GM18867 (cell line): ENCODE measurements around the gene PFAS.

Experiments used
- ATAC-seq: cut with Tn5 transposase; IDR thresholded peaks from one replicate; pipeline ENCODE4 v1.9.1; 2021; ENCODE audit warnings: mild to moderate bottlenecking, moderate library complexity; ENCODE audit not compliant: unreplicated experiment

The PFAS gene

DNA sequence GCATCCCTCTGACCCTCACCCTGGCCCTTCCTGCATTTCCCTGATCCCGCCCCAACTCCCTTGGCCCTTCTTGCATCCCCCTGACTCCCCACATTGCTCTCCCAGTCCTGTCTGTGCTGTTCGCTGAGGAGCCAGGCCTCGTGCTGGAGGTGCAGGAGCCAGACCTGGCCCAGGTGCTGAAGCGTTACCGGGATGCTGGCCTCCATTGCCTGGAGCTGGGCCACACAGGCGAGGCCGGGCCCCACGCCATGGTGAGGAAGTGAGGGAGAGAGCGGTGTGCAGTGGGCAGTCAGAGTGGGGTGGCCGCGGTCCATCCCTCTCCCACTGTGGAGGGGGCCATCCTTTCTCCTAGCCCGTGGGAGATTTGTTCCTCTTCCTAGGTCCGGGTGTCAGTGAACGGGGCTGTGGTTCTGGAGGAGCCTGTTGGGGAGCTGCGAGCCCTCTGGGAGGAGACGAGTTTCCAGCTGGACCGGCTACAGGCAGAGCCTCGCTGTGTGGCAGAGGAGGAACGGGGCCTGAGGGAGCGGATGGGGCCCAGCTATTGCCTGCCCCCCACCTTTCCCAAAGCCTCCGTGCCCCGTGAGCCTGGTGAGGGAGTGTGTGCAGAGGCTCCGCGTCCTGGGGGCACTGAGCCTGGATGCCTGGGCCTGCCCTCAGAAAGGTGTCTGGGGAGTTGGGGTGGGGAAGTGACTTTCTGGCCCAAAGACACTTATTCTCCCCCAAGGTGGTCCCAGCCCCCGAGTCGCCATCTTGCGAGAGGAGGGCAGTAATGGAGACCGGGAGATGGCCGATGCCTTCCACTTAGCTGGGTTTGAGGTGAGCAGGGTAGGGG is 17.8 kb downstream of the PFAS start:
- no peak for ATAC-seq

DNA sequence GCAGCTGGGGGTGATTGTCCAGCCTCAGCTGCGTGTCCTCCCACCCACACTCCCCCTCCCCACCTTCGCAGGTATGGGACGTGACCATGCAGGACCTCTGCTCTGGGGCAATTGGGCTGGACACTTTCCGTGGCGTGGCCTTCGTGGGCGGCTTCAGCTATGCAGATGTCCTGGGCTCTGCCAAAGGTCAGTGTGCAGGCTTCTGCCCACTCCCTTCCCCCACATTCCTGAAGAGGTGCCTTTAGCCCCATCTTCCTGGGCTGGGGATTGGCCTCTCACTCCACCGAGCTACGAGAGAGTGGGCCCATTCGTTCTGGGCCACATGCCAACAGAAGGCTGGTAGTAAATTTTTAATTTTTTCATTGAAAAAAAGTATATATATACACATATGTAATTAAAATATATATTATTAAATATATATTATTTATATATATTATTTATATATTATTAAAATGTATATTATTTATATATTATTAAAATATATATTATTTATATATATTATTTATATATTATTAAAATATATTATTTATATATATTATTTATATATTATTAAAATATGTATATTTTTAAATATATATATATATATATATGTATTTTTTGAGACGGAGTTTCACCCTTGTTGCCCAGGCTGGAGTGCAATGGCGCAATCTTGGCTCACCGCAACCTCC is 18.5 kb downstream of the PFAS start:
- no peak for ATAC-seq

GRCh38 chr17:8268550-8269298 is 19.6 kb downstream of the PFAS start:
- no peak for ATAC-seq

DNA sequence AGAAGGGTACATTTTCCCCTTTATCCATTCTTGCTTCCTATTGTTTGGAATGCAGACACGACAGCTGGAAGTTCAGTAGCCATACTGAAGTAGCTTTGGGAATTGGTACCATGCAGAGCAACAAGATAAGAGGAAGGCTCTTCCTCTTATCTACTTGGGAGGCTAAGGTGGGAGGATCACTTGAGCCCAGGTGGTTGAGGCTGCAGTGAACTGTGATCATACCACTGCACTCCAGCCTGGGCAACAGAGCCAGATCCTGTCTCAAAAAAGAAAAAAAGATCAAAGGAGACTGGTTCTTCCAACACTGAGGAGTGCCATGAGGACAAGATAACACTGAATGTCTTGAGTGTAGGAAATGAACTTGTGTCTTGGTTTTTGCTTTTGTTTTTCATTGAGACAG is 23.3 kb downstream of the PFAS start:
- no peak for ATAC-seq

- ATAC-seq: no peak
Observed at GRCh38 chr17:8273884-8274444, 24.9 kb downstream of the PFAS start.

- ATAC-seq: no peak
Observed at GRCh38 chr17:8274816-8275215, 25.7 kb downstream of the PFAS start.

- no peak for ATAC-seq
Observed at GRCh38 chr17:8275421-8276290, 26.6 kb downstream of the PFAS start.

DNA sequence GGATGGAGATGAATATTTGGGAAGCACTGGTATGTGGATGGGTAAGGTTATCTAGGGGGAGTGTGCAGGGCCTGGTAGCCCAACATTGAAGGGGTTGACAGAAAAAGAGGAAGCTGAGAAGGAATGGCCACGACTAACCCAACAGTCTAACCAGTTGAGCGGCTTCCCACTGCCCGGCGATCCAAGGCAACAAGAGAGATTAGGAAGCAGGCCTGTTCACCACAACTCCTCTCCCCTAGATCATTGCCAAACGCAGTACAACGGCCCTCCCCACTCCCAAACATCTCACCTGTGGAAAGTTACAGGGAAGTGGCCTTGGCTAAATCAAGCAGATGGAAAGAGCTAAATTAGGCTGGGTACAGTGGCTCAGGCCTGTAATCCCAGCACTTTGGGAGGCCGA is 28.2 kb downstream of the PFAS start:
- no peak for ATAC-seq

DNA sequence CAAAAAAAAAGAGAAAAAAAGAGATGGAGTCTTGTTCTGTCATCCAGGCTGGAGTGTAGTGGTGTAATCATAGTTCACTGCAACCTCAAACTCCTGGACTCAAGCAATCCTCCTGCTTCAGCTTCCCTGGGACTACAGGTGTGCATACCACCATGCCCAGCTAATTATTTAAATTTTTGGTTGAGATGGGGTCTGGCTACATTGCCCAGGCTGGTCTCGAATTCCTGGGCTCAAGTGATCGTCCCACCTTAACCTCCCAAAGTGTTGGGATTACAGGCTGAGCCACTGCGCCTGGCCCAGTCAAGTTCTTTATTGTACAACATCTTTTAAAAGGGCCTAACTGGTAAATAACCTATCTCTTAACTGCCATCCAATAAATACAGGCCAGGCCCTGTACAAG is 33.3 kb downstream of the PFAS start:
- ATAC-seq: no peak

DNA sequence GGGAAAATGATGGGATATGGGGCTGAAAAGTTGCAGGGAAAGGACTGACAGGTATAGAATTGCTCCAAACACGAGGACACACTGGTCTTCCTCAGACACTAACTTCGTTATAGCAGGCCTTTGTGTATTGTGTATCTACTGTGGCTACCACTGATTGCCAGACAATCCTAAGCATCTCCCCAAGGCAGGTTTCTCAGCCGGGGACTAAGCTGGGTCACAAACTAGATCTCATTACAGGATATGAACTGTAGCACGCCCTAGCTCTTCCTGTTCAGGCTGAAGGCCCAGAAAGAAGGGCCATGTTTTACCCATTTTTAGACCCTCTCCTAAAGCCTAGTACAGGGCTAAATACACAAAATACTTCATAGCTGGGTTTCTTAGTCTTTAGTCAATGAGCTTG is 34.3 kb downstream of the PFAS start:
- ATAC-seq: no peak

DNA sequence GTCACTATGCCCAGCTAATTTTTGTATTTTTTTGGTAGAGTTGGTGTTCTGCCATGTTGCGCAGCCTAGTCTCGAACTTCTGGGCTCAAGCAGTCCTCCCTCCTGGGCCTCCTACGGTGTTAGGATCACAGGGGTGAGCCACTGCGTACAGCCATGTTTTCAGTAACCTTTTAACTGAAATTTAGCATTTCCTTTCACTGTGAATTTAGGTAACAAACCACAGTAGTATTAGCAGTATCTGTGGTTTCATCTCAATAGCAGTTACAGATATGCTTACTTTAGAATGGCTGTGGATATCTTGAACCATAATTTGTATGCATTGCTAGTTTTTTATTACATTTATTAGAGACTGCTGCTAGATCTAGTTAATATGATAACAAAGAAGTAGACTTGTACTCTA is 35.0 kb downstream of the PFAS start:
- no peak for ATAC-seq

- ATAC-seq: no peak
Observed at GRCh38 chr17:8285270-8286181, 36.4 kb downstream of the PFAS start.

- no peak for ATAC-seq
Observed at GRCh38 chr17:8287651-8288335, 38.7 kb downstream of the PFAS start.

GRCh38 chr17:8288336-8289102 is 39.4 kb downstream of the PFAS start, which contains the start of gene RANGRF:
RANGRF (plus strand) TSS chr17:8288670; CDS start chr17:8288789, 119 bp downstream.
- peak; percentile 74 for ATAC-seq

DNA sequence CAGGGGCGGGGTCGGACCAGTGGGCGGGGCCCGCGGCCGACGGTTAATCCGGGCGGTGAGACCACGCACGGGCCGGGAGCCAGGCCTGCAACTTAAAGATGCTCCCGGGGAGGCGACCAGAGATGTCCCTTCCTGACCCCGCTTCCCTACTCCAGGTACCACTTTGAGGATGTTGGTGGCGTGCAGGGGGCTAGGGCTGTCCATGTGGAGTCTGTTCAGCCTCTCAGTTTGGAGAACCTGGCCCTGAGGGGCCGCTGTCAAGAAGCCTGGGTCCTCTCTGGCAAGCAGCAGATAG is 40.0 kb downstream of the PFAS start:
- ATAC-seq: no peak

GRCh38 chr17:8290043-8290442 is 41.0 kb downstream of the PFAS start:
- ATAC-seq: no peak

DNA sequence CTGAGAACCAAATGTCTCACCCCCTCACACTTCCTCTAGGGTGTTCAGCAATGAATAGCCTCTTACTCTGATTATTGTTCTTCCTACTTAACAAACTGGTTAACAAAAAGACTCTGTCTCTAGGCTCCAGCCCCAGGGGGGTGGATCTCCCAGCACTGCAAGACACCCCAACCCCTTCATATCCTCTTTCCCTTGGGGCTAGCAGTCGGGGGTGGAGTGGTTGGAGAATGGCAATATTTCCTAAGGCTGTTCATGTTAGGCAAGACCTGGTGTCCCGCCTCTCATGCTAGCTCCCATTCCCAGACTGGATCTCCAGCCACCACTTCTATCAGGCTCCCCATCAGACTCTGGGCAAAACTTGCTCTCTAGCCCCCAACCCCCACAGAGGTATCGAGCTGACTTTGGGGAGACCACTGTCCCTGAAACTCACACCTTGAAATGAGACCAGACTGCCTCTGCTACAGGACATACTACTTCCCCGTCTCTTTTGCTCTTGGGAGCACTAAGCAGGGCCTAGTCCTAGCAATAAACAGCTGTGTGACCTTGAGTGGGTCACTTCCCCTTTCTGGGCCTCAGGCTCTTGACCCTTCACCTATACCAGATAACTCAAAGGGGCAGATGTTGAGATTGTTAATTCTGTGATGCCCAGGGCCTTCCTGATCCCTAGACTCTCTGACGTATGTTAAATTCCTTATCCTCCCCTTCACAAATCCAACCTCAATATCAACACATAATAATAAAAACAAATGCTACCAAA is 43.7 kb downstream of the PFAS start:
- no peak for ATAC-seq

- ATAC-seq: no peak
Observed at GRCh38 chr17:8294361-8294760, 45.3 kb downstream of the PFAS start.
